T-helper 1 cell (primary cell): Measurements from ENCODE around the gene BNC2.

Experiments used
- DNase-seq, 5 donors: peaks; one replicate each; pipeline ENCODE4 v3.0.0-alpha.2; 2012 to 2020

BNC2 gene

GRCh38 chr9:16712787-16713186, 157.7 kb downstream of the BNC2 start:
- DNase-seq, result no peak

GRCh38 chr9:16710888-16711287, 159.6 kb downstream of the BNC2 start:
- DNase-seq, result no peak

- DNase-seq, result no peak
Measured at GRCh38 chr9:16709924-16710323, 160.5 kb downstream of the BNC2 start.

- DNase-seq, result no peak
Measured at GRCh38 chr9:16708656-16709435, 161.6 kb downstream of the BNC2 start.

GRCh38 chr9:16705111-16705604, 165.3 kb downstream of the BNC2 start:
- no peak for DNase-seq

- no peak for DNase-seq
Measured at GRCh38 chr9:16704116-16705110, 166.1 kb downstream of the BNC2 start.

- no peak for DNase-seq
Measured at GRCh38 chr9:16701347-16701746, 169.1 kb downstream of the BNC2 start.

GRCh38 chr9:16693616-16694015, 176.9 kb downstream of the BNC2 start:
- DNase-seq, result no peak

- no peak for DNase-seq
Measured at GRCh38 chr9:16690628-16691027, 179.8 kb downstream of the BNC2 start.

- DNase-seq, result no peak
Measured at GRCh38 chr9:16690205-16690604, 180.3 kb downstream of the BNC2 start.

- DNase-seq, result no peak
Measured at GRCh38 chr9:16689351-16689938, 181.0 kb downstream of the BNC2 start.

- no peak for DNase-seq
Measured at GRCh38 chr9:16688814-16689213, 181.7 kb downstream of the BNC2 start.

- no peak for DNase-seq
Measured at GRCh38 chr9:16687678-16688369, 182.6 kb downstream of the BNC2 start.

GRCh38 chr9:16683326-16683725, 187.1 kb downstream of the BNC2 start:
- no peak for DNase-seq

GRCh38 chr9:16682273-16682672, 188.2 kb downstream of the BNC2 start:
- DNase-seq, result no peak

- no peak for DNase-seq
Measured at GRCh38 chr9:16681652-16681987, 188.8 kb downstream of the BNC2 start.

GRCh38 chr9:16680975-16681651, 189.4 kb downstream of the BNC2 start:
- DNase-seq, result no peak

GRCh38 chr9:16680541-16680940, 189.9 kb downstream of the BNC2 start:
- DNase-seq, result no peak

GRCh38 chr9:16679327-16679821, 191.1 kb downstream of the BNC2 start:
- DNase-seq, result no peak

- no peak for DNase-seq
Measured at GRCh38 chr9:16676519-16676918, 194.0 kb downstream of the BNC2 start.

GRCh38 chr9:16675131-16675530, 195.3 kb downstream of the BNC2 start:
- no peak for DNase-seq

- DNase-seq, result no peak
Measured at GRCh38 chr9:16673171-16673570, 197.3 kb downstream of the BNC2 start.
